ENCODE results near the gene ACIN1.

ACIN1 gene

GRCh38 chr14:23079716-23080115 lies 15.2 kb downstream of the ACIN1 start:
- no peak for DNase-seq

GRCh38 chr14:23078692-23079116 lies 16.2 kb downstream of the ACIN1 start:
- no peak for DNase-seq

GRCh38 chr14:23077962-23078361 lies 17.0 kb downstream of the ACIN1 start:
- no peak for DNase-seq

- peak; percentile 48 for DNase-seq
Observed at GRCh38 chr14:23076785-23077408, 18.0 kb downstream of the ACIN1 start.

- no peak for DNase-seq
Observed at GRCh38 chr14:23074906-23075305, 20.0 kb downstream of the ACIN1 start.

GRCh38 chr14:23071921-23072539 lies 22.9 kb downstream of the ACIN1 start:
- DNase-seq = no peak

- DNase-seq = peak; percentile 91
Observed at GRCh38 chr14:23071244-23071920, 23.6 kb downstream of the ACIN1 start.

- no peak for DNase-seq
Observed at GRCh38 chr14:23070262-23071129, 24.4 kb downstream of the ACIN1 start.

GRCh38 chr14:23069413-23069806 lies 25.5 kb downstream of the ACIN1 start:
- no peak for DNase-seq

GRCh38 chr14:23068789-23069412 lies 26.0 kb downstream of the ACIN1 start:
- peak; percentile 87 for DNase-seq

GRCh38 chr14:23067847-23068788 lies 26.8 kb downstream of the ACIN1 start:
- DNase-seq = no peak

- no peak for DNase-seq
Observed at GRCh38 chr14:23066855-23067744, 27.8 kb downstream of the ACIN1 start.

GRCh38 chr14:23066368-23066767 lies 28.6 kb downstream of the ACIN1 start:
- no peak for DNase-seq

- DNase-seq = no peak
Observed at GRCh38 chr14:23063601-23064000, 31.3 kb downstream of the ACIN1 start.

GRCh38 chr14:23062002-23062401 lies 32.9 kb downstream of the ACIN1 start:
- DNase-seq = no peak

- DNase-seq = no peak
Observed at GRCh38 chr14:23060536-23061260, 34.2 kb downstream of the ACIN1 start.

GRCh38 chr14:23058654-23059504 lies 36.1 kb downstream of the ACIN1 start:
- no peak for DNase-seq

- peak; percentile 89 for DNase-seq
Observed at GRCh38 chr14:23057757-23058653, 36.9 kb downstream of the ACIN1 start.

Measured in activated CD4-positive, alpha-beta T cell treated with anti-CD3 and anti-CD28 coated beads, Interleukin-10, Interleukin-2, amounts not matched to agents 100 ng/mL and 50 ng/mL, durations not matched to agents 16 hours and 8 hours (primary cell).